ENCODE results near the gene IZUMO1R.
"Not testable (repeated sequence)": the region's sequence is repeated elsewhere in the genome, so short reads cannot be mapped to it uniquely, and the experiment has no call there.

IZUMO1R gene

DNA sequence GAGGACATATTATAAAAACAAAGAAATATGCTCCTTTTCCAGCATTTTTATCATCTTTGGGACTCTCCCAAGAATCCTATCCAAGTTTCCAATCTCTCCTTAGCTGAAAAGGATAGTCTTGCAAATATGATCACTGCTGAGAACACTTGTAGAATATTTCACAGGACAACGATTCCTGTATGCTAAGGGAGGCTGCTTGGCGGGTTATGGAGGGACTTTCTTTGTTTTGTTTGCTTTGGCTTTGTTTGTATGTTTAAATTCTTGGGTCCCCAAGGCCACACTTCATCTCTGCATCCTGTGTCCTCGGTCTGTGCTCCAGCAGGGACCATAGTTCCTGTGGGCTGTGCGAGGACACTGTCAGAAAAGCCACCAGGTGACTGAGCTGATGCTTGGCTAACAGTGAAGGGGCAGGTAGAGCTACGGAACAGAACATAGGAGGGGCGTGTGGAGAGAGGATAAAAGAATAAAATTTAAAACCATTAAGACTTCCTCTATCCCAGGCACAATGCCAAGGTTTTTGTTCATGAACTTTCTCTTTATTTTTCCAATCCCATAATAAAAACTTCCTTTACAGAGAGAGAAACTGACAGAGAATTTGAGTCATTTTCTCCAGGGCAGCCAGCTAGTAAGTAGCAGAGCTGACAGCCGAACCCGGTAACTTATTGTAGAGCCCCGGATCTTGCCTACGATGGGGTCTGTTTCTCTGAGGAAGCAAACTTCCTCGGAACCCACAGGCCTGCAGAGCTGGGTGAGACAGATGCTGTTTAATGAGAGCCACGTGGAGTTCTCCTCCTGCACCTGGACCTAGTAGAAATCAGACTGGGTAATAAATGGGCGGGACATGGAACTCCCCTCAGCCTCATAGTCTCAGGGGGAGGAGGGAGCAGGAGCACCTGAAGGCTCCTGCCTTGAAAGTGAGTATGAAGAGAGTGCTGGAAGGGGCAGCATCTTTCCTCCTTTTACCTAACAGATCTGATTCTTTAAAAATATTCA lies at the start of gene IZUMO1R:
Gene IZUMO1R (plus strand): TSS at position 615 of the 993 bp plus-strand sequence. CDS start 1,057 bp downstream, outside the sequence.
- DNase-seq (ENCODE audit: low read depth, low spot score), result no peak

DNA sequence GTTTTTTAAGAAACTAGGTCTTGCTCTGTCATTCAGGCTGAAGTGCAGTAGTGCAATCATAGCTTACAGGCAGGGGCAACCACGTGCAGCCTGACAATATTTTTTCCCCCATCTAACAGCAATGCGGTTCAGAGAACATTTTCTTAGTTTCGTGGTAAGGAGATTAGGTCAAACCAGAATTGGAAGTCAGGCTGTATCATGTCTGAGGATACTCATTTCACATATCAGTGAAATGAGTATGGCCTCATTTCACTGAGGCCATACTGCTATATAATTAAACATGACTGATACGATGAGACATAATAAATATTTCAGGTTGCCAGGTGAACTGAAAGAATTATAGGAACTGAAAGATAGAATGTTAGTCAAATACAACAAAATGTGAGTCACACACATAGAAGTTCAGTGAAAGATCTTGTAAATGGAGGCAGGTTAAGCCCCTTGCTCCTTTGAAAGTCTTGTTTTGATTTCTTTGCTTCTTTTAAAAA lies 32.5 kb upstream of the IZUMO1R start:
- DNase-seq (ENCODE audit: low read depth, low spot score), result no peak

- DNase-seq (ENCODE audit: low read depth, low spot score), result no peak
Measured at GRCh38 chr11:94272738-94273313, 31.6 kb upstream of the IZUMO1R start.

DNA sequence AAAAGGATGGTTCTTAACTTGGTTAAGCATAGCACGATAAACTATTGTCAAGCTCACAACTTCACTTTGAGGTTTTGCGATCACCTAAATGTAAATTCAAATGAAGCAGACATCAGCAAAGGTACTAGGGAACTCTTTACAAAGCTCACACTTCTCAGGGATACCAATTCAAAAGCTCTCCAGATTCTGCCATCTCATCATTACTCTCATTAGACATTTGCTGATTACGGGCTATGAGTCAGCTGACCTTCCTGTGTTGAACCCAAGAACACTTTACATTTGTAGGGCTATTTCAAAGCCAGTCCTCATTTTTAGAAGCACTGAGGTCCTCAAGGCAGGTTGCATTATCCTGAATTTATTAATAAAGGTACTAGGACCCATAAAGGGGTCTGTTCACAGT lies 28.4 kb upstream of the IZUMO1R start:
- no peak for DNase-seq (ENCODE audit: low read depth, low spot score)

DNA sequence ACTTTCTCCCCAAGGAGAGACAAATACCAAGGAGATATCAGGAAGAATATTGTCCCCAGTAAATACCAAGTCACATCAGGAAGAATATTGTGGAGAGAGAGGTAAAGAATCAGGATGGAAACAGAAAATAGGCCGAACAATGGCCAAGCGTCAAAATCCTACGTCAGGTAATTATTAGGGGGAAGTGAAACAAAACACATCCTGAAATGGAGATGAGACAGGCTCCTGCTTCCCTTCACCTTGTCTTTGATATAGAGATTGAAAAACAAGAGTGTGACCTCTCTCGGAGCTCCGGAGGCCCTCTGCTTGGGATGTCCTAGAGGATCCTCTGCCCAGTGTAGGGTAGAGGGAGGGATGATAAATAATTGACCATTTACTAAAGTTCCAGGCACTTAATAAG lies 27.4 kb upstream of the IZUMO1R start:
- no peak for DNase-seq (ENCODE audit: low read depth, low spot score)

DNA sequence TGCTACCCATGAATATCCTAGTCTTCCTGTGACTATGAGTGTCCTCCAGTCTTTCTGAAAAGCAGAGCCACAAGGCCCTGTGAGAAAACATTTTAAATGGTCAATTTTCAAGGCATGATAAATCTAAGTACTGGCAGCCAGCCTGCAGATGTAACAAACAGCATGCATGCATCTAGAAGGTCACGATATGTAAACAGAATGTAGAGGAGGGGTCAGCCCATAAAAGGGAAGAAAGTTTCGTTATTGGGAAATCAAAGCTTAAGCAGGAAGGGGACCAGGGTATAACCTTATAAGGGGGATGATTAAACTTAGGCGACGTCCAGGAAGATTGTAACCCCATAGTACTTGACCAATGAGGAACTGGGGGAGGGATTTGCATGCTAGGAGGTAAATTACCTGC lies 26.2 kb upstream of the IZUMO1R start:
- DNase-seq (ENCODE audit: low read depth, low spot score), result not testable (repeated sequence)

GRCh38 chr11:94279996-94280395 lies 24.4 kb upstream of the IZUMO1R start:
- no peak for DNase-seq (ENCODE audit: low read depth, low spot score)

DNA sequence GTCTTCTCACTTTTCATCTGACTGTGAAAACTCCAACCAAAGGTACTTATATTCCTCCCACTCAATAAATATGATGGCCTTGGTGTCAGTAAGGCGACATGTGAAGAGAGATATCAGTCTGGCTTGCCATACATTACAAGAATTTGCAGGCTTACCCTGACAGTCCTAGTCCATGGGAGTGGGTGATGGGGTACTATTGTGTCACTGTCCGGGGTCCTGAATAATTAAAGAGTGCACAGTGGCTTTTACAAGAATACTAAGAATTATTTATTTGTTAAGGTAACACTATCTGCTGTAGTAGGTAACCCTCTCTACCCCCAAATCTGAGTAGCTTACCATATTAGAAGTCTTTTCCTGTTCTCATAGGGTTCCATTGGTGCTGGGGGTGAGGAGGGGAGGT lies 23.1 kb upstream of the IZUMO1R start:
- DNase-seq (ENCODE audit: low read depth, low spot score), result no peak

- DNase-seq (ENCODE audit: low read depth, low spot score), result no peak
Measured at GRCh38 chr11:94283678-94284077, 20.7 kb upstream of the IZUMO1R start.

GRCh38 chr11:94295534-94295933 lies 8.8 kb upstream of the IZUMO1R start:
- DNase-seq (ENCODE audit: low read depth, low spot score), result no peak

- no peak for DNase-seq (ENCODE audit: low read depth, low spot score)
Measured at GRCh38 chr11:94297985-94298576, 6.3 kb upstream of the IZUMO1R start.

DNA sequence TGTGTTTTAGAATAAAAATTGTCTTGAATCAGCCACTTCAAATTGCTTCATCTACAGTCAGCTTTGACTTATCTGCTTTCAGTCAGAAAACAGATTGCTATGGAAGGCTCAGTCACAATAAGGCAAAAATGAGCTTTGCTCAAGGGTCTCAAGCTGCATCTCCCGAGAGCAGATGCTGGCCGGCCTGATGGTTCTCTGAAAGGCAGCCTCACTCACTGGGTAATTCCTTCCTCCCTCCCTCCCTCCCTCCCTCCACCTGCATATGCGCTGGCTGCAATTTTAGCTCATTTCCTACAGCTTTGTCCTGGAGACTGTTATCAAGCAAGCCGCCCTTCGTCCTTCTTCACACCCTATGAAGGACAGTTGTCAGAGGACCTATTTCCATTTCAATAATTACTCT lies 1.6 kb upstream of the IZUMO1R start:
- no peak for DNase-seq (ENCODE audit: low read depth, low spot score)

DNA sequence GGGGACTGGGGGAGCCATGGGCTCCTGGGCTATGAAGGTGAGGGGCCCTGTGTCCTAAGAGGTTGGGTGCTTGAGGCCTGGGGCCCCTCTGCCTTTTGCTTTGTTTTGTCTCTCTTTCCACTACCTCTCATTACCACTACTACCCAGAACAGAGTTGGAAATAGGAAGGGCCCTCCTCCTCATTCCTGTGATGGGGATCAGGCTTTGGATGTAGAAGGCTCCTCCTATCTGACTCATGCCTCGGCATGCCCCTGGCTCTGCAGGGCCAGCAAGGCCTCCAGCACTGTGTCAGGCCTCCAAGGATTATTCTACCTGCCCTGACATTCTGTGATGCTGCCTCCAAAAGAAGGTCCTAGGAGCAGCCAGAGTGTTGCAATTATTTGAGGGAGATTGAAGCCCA lies 766 bp downstream of the IZUMO1R start:
- no peak for DNase-seq (ENCODE audit: low read depth, low spot score)

DNA sequence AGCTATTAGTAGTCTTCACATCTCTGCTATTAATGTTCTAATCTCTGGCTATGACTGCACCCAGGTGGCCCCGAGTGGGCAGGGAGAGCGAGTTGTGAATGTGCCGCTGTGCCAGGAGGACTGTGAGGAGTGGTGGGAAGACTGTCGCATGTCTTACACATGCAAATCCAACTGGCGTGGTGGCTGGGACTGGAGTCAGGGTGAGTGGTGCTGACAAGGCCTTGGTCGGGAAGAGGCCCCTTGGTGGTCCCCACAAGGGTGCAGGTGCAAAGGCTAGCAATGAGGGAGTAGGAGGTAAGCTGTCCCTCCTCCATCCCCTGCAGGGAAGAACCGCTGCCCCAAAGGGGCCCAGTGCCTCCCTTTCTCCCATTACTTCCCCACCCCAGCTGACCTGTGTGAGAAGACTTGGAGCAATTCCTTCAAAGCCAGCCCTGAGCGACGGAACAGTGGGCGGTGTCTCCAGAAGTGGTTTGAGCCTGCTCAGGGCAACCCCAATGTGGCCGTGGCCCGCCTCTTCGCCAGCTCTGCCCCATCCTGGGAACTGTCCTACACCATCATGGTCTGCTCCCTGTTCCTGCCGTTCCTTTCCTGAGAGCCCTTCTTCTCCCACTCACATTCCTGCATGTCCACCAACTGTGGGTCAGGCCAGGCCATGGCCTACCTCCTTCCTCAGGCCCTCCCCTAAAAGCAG lies 2.9 kb downstream of the IZUMO1R start:
- no peak for DNase-seq (ENCODE audit: low read depth, low spot score)

- DNase-seq (ENCODE audit: low read depth, low spot score), result no peak
Measured at GRCh38 chr11:94308024-94308423, 3.6 kb downstream of the IZUMO1R start.

GRCh38 chr11:94309757-94310156 lies 5.4 kb downstream of the IZUMO1R start:
- DNase-seq (ENCODE audit: low read depth, low spot score), result no peak

GRCh38 chr11:94310191-94310875 lies 6.0 kb downstream of the IZUMO1R start:
- DNase-seq (ENCODE audit: low read depth, low spot score), result no peak

GRCh38 chr11:94312339-94312738 lies 8.0 kb downstream of the IZUMO1R start:
- no peak for DNase-seq (ENCODE audit: low read depth, low spot score)

DNA sequence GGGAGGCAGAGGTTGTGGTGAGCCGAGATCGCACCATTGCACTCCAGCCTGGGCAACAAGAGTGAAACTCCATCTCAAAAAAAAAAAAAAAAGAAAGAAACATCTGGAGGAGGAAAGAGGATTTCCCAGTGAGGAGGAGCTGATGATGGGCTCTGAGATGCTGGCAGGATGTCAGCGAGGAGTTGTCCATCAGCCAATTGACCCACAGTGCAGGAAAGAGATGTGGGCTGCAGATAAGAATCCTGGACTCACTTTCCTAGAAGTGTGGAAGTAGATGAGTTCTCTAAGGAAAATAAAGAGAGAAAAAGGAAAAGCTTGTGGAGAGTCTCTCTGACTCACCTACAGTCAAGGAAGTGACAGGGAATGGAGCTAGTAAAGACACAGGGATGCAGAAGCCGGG lies 9.7 kb downstream of the IZUMO1R start:
- DNase-seq (ENCODE audit: low read depth, low spot score), result no peak

GRCh38 chr11:94315664-94316063 lies 11.3 kb downstream of the IZUMO1R start:
- no peak for DNase-seq (ENCODE audit: low read depth, low spot score)

- DNase-seq (ENCODE audit: low read depth, low spot score), result no peak
Measured at GRCh38 chr11:94322501-94322900, 18.1 kb downstream of the IZUMO1R start.
